ENCODE measurements around the gene TRIM14. TPM values are rescaled to one million over a fixed set of nuclear protein-coding genes. Genes with fewer than 3 reads are reported as not detected.

The TRIM14 gene
- total RNA-seq, 4 donors from 2014 or later, result 15.8 to 22.9 (median 20.0) TPM

- 82% methylated on average over 2 of the region's 2 CpGs for WGBS
- no peaks in the 10 kb centered on the region for H3K9me3 ChIP-seq
- peaks cover 4% of the 10 kb centered on the region for H3K36me3 ChIP-seq
- no peak overlapping the region for H3K27ac ChIP-seq
- TF ChIP-seq EP300 (IDR thresholded peaks at IDR 0.05), result no peak
- no peak for TF ChIP-seq CTCF (IDR thresholded peaks at IDR 0.05)
- TF ChIP-seq POLR2AphosphoS5 (IDR thresholded peaks at IDR 0.05), result no peak
- TF ChIP-seq POLR2A (IDR thresholded peaks at IDR 0.05), result no peak
- no peaks in the 10 kb centered on the region for H3K27me3 ChIP-seq
- no peak overlapping the region for H3K4me3 ChIP-seq
- peak in 1 of 2 donors; percentile 43 for DNase-seq (ENCODE audit: low spot score in 2 of 2)
- H3K4me1 ChIP-seq, result peaks cover 37% of the 10 kb centered on the region
These were observed 19.7 kb downstream of the TRIM14 start for GRCh38 chr9:98099346-98099745.

- 52% methylated on average over 4 of the region's 4 CpGs for whole genome bisulfite sequencing
- H3K27ac ChIP-seq, result peak overlapping the region; percentile 70
- DNase-seq (ENCODE audit: low spot score in 2 of 2), result peak; percentile 54 to 72
- H3K4me3 ChIP-seq, result no peak overlapping the region
- H3K36me3 ChIP-seq, result peaks cover 9% of the 10 kb centered on the region
- no peak for TF ChIP-seq CTCF (IDR thresholded peaks at IDR 0.05)
- no peak for TF ChIP-seq POLR2AphosphoS5 (IDR thresholded peaks at IDR 0.05)
- TF ChIP-seq EP300 (IDR thresholded peaks at IDR 0.05), result no peak
- TF ChIP-seq POLR2A (IDR thresholded peaks at IDR 0.05), result no peak
- H3K9me3 ChIP-seq, result no peaks in the 10 kb centered on the region
- peaks cover 37% of the 10 kb centered on the region for H3K4me1 ChIP-seq
- H3K27me3 ChIP-seq, result no peaks in the 10 kb centered on the region
These were observed 21.2 kb downstream of the TRIM14 start for GRCh38 chr9:98097836-98098235.

- Histone ChIP-seq H3K27me3 (no peaks in the 10 kb centered on the region), H3K4me1 (peaks cover 34% of the 10 kb centered on the region), H3K27ac (no peak overlapping the region), H3K9me3 (no peaks in the 10 kb centered on the region), H3K36me3 (peaks cover 9% of the 10 kb centered on the region), H3K4me3 (no peak overlapping the region)
- peak; percentile 48 to 69 for DNase-seq (ENCODE audit: low spot score in 2 of 2)
- 97% methylated on average over 5 of the region's 5 CpGs for WGBS
- TF ChIP-seq POLR2A (IDR thresholded peaks at IDR 0.05) (no peak), EP300 (IDR thresholded peaks at IDR 0.05) (no peak), POLR2AphosphoS5 (IDR thresholded peaks at IDR 0.05) (no peak), CTCF (IDR thresholded peaks at IDR 0.05) (no peak)
These were observed 22.9 kb downstream of the TRIM14 start for GRCh38 chr9:98096091-98096490.

GRCh38 chr9:98095401-98095800, 23.6 kb downstream of the TRIM14 start:
- WGBS, result 93% methylated on average over 7 of the region's 7 CpGs
- Histone ChIP-seq H3K27ac (no peak overlapping the region), H3K36me3 (peaks cover 9% of the 10 kb centered on the region), H3K4me1 (peaks cover 33% of the 10 kb centered on the region), H3K27me3 (no peaks in the 10 kb centered on the region), H3K9me3 (no peaks in the 10 kb centered on the region), H3K4me3 (no peak overlapping the region)
- peak; percentile 27 to 72 for DNase-seq (ENCODE audit: low spot score in 2 of 2)
- TF ChIP-seq EP300 (IDR thresholded peaks at IDR 0.05) (no peak), POLR2A (IDR thresholded peaks at IDR 0.05) (no peak), CTCF (IDR thresholded peaks at IDR 0.05) (no peak), POLR2AphosphoS5 (IDR thresholded peaks at IDR 0.05) (no peak)

- Histone ChIP-seq H3K9me3 (no peaks in the 10 kb centered on the region), H3K36me3 (peaks cover 9% of the 10 kb centered on the region), H3K4me3 (no peak overlapping the region), H3K27ac (no peak overlapping the region), H3K4me1 (peaks cover 27% of the 10 kb centered on the region), H3K27me3 (no peaks in the 10 kb centered on the region)
- WGBS, result 94% methylated on average over 16 of the region's 16 CpGs
- TF ChIP-seq CTCF (IDR thresholded peaks at IDR 0.05) (no peak), POLR2A (IDR thresholded peaks at IDR 0.05) (no peak), POLR2AphosphoS5 (IDR thresholded peaks at IDR 0.05) (no peak), EP300 (IDR thresholded peaks at IDR 0.05) (no peak)
- peak; percentile 40 to 56 for DNase-seq (ENCODE audit: low spot score in 2 of 2)
These were observed 24.2 kb downstream of the TRIM14 start for GRCh38 chr9:98094851-98095250.
